ENCODE measurements around the gene SPNS1. TPM values are rescaled to one million over a fixed set of nuclear protein-coding genes. Genes with fewer than 3 reads are reported as not detected.

SPNS1 gene
- total RNA-seq, 1 experiment from 2014 or later = 72.0 TPM

Other genes starting within 250 kb of the SPNS1 start
- 6.1 and 8.5 TPM in 2 replicates for gene NPIPB9, start 223.0 kb upstream of the SPNS1 start, total RNA-seq (2021)
- 298 and 356 TPM in 2 replicates for gene ATXN2L, start 151.8 kb upstream of the SPNS1 start, total RNA-seq (2021)
- 342 and 448 TPM in 2 replicates for gene TUFM, start 128.4 kb upstream of the SPNS1 start, total RNA-seq (2021)
- 105 and 110 TPM in 2 replicates for gene SH2B1, start 110.9 kb upstream of the SPNS1 start, total RNA-seq (2021)
- gene ATP2A1, start 96.3 kb upstream of the SPNS1 start, total RNA-seq (2021) = 8.3 and 10.7 TPM in 2 replicates
- gene RABEP2, start 49.5 kb upstream of the SPNS1 start, total RNA-seq (2021) = 48.5 and 70.5 TPM in 2 replicates
- gene CD19, start 42.8 kb upstream of the SPNS1 start, total RNA-seq (2021) = not detected in 2 replicates
- gene NFATC2IP, start 23.8 kb upstream of the SPNS1 start, total RNA-seq (2021) = 72.3 and 73.0 TPM in 2 replicates
- 12.4 and 13.0 TPM in 2 replicates for gene LAT, start 10.3 kb downstream of the SPNS1 start, total RNA-seq (2021)

Data from PC-9 (cell line).